K562 (cell line): ENCODE results near the gene TUBB4B. TPM values are rescaled to one million over a fixed set of nuclear protein-coding genes. Genes with fewer than 3 reads are reported as not detected.

Source experiments
- DACH1 ChIP-seq: fragments of 450-650 bp; IDR thresholded peaks from 2 replicates; pipeline ENCODE4 v1.6.1; 2018; ENCODE audit not compliant: partially characterized antibody
- DNMT1 ChIP-seq: fragments of 450-650 bp; IDR thresholded peaks from 2 replicates; pipeline ENCODE4 v1.6.1; 2016; ENCODE audit warnings: antibody characterized with exemption, mild to moderate bottlenecking
- ETS2 ChIP-seq: IDR thresholded peaks from 2 replicates; pipeline ENCODE4 v1.6.1; 2016; ENCODE audit warnings: borderline replicate concordance, missing genetic modification characterization, mild to moderate bottlenecking, moderate library complexity, missing compliant biosample characterization; ENCODE audit not compliant: poor library complexity, severe bottlenecking
- GABPB2 ChIP-seq: fragments of 250-450 bp; sonication (Bioruptor Pico); conservative IDR thresholded peaks from 2 replicates; pipeline ENCODE4 v1.5.1; 2021; ENCODE audit warnings: mild to moderate bottlenecking
- MCM3 ChIP-seq: fragments of 450-650 bp; IDR thresholded peaks from 2 replicates; pipeline ENCODE4 v1.6.1; 2016
- NUFIP1 ChIP-seq: fragments of 450-650 bp; IDR thresholded peaks from 2 replicates; pipeline ENCODE4 v1.6.1; 2018; ENCODE audit not compliant: partially characterized antibody
- RB1 ChIP-seq: fragments of 450-650 bp; IDR thresholded peaks from 2 replicates; pipeline ENCODE4 v1.6.1; 2017; ENCODE audit warnings: low read depth, mild to moderate bottlenecking
- RBM22 ChIP-seq: fragments of 200-400 bp; formaldehyde crosslinking; IDR thresholded peaks from 2 replicates; pipeline ENCODE4 v1.6.1; 2018; ENCODE audit warnings: low read length, low read depth; ENCODE audit not compliant: poor library complexity, severe bottlenecking
- STAT5B ChIP-seq: fragments of 250-450 bp; sonication (Bioruptor Pico); IDR thresholded peaks from 2 replicates; pipeline ENCODE4 v1.8.0; 2021; ENCODE audit warnings: mild to moderate bottlenecking, inconsistent platforms
- ZNF174 ChIP-seq: fragments of 250-450 bp; sonication (Bioruptor Pico); IDR thresholded peaks from 2 replicates; pipeline ENCODE4 v1.4.0; 2020; ENCODE audit warnings: mild to moderate bottlenecking
- ZNF408 ChIP-seq: fragments of 250-450 bp; sonication (Bioruptor Pico); IDR thresholded peaks from 2 replicates; pipeline ENCODE4 v1.4.0; 2020; ENCODE audit warnings: low read depth, mild to moderate bottlenecking, moderate library complexity
- ZNF445 ChIP-seq: fragments of 250-450 bp; sonication (Bioruptor Pico); IDR thresholded peaks from 2 replicates; pipeline ENCODE4 v1.4.0; 2020; ENCODE audit warnings: low read depth, mild to moderate bottlenecking, moderate library complexity
- ZNF699 ChIP-seq: fragments of 250-450 bp; sonication (Bioruptor Pico); IDR thresholded peaks from 2 replicates; pipeline ENCODE4 v1.8.0; 2021; ENCODE audit warnings: mild to moderate bottlenecking, moderate library complexity; ENCODE audit not compliant: insufficient replicate concordance
- ZNF764 ChIP-seq: fragments of 250-450 bp; sonication (Bioruptor Pico); IDR thresholded peaks from 2 replicates; pipeline ENCODE4 v1.4.0; 2020; ENCODE audit warnings: low read depth, mild to moderate bottlenecking, moderate library complexity
- ZNF778 ChIP-seq: fragments of 450-650 bp; formaldehyde crosslinking; IDR thresholded peaks from 2 replicates; pipeline ENCODE4 v1.4.0; 2020; ENCODE audit warnings: mild to moderate bottlenecking, moderate library complexity
- polyA plus RNA-seq, 8 experiments: library from polyadenylated mRNA; depleted of rRNA in 4 of 8; stranded (reverse) in 5 of 8; unstranded in 3 of 8; fragments of >200 nt; fragmentation: Nextera tagmentation in 2 of 8; fragmentation: Illumina TruSeq in 1 of 8; extraction: Ambion mirVana in 2 of 8; extraction: Trizol in 1 of 8; gene quantifications; 2 replicates each; pipeline versions ENCODE4 v1.2.1 to v1.2.3, GENCODE V29; 2011 to 2014; ENCODE audit warnings: inconsistent platforms in 1 of 8, missing spikeins in 1 of 8
- total RNA-seq, 7 experiments: library from RNA; depleted of rRNA in 6 of 7; stranded (reverse); fragments of >200 nt in 6 of 7; fragmentation: Illumina TruSeq in 2 of 7; extraction: Trizol in 2 of 7; gene quantifications; 2 replicates each; pipeline versions ENCODE4 v1.2.1 to v1.2.3, GENCODE V29; 2011 to 2021; ENCODE audit warnings: low replicate concordance in 1 of 7
- TF ChIP-seq, protein P1 (sequence below): fragments of 200-600 bp; sonication (generic); IDR thresholded peaks from one replicate; pipeline ENCODE4 v1.6.1; 2012; ENCODE audit warnings: mild to moderate bottlenecking, low read depth, low read length, inconsistent platforms
- TF ChIP-seq, protein P2 (sequence below): sonication (generic); formaldehyde crosslinking; IDR thresholded peaks from 2 replicates; pipeline ENCODE4 v1.8.0; 2022; ENCODE audit warnings: missing genetic modification reagents, mild to moderate bottlenecking, borderline replicate concordance

TUBB4B gene
- total and polyA plus RNA-seq, 9 of the 15 experiments (the other 6 are each of a cell fraction or from before 2014, with no cell fraction given), result 24.1 to 443 (median 268) TPM

DNA sequence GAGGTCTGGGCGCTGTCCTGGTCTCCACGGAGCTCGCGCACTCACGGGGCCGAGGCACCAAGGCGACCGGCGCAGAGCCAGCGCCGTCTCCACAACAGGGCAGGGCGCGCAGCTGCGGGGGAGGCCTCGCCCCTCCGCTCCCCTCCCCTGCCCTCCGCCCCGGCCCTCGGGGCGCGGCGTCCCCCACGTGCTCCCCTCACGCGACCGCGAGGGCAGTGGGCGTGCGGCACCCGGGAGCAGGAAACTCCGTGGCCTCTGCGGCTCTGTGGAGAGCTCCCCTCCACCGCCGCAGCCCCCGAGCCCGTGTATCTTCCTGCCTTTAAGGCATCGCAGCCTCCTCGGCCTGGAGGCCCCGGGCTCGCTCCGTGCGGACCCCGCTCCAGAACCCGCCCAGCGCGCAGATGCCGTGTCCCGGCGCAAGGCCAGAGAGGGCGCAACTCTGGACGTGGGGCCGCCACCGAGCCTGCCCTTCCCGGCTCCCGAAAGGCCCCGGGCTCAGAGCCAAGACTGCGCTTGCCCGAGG is 708 bp upstream of the TUBB4B start (continued):
- TF ChIP-seq STAT5B (no peak), ZNF445 (CRISPR knock-in tag) (no peak), ZNF778 (no peak), GABPB2 (CRISPR knock-in tag) (no peak), DACH1 (no peak), RBM22 (no peak), NUFIP1 (no peak), ZNF408 (no peak), ZNF174 (CRISPR knock-in tag) (no peak), ZNF764 (CRISPR knock-in tag) (no peak), MCM3 (no peak), ETS2 (tag) (no peak), RB1 (peak; percentile 81; the same call in 1 of the 2 replicates), DNMT1 (no peak), ZNF699 (CRISPR knock-in tag) (no peak)
- TF ChIP-seq, protein P1, sequence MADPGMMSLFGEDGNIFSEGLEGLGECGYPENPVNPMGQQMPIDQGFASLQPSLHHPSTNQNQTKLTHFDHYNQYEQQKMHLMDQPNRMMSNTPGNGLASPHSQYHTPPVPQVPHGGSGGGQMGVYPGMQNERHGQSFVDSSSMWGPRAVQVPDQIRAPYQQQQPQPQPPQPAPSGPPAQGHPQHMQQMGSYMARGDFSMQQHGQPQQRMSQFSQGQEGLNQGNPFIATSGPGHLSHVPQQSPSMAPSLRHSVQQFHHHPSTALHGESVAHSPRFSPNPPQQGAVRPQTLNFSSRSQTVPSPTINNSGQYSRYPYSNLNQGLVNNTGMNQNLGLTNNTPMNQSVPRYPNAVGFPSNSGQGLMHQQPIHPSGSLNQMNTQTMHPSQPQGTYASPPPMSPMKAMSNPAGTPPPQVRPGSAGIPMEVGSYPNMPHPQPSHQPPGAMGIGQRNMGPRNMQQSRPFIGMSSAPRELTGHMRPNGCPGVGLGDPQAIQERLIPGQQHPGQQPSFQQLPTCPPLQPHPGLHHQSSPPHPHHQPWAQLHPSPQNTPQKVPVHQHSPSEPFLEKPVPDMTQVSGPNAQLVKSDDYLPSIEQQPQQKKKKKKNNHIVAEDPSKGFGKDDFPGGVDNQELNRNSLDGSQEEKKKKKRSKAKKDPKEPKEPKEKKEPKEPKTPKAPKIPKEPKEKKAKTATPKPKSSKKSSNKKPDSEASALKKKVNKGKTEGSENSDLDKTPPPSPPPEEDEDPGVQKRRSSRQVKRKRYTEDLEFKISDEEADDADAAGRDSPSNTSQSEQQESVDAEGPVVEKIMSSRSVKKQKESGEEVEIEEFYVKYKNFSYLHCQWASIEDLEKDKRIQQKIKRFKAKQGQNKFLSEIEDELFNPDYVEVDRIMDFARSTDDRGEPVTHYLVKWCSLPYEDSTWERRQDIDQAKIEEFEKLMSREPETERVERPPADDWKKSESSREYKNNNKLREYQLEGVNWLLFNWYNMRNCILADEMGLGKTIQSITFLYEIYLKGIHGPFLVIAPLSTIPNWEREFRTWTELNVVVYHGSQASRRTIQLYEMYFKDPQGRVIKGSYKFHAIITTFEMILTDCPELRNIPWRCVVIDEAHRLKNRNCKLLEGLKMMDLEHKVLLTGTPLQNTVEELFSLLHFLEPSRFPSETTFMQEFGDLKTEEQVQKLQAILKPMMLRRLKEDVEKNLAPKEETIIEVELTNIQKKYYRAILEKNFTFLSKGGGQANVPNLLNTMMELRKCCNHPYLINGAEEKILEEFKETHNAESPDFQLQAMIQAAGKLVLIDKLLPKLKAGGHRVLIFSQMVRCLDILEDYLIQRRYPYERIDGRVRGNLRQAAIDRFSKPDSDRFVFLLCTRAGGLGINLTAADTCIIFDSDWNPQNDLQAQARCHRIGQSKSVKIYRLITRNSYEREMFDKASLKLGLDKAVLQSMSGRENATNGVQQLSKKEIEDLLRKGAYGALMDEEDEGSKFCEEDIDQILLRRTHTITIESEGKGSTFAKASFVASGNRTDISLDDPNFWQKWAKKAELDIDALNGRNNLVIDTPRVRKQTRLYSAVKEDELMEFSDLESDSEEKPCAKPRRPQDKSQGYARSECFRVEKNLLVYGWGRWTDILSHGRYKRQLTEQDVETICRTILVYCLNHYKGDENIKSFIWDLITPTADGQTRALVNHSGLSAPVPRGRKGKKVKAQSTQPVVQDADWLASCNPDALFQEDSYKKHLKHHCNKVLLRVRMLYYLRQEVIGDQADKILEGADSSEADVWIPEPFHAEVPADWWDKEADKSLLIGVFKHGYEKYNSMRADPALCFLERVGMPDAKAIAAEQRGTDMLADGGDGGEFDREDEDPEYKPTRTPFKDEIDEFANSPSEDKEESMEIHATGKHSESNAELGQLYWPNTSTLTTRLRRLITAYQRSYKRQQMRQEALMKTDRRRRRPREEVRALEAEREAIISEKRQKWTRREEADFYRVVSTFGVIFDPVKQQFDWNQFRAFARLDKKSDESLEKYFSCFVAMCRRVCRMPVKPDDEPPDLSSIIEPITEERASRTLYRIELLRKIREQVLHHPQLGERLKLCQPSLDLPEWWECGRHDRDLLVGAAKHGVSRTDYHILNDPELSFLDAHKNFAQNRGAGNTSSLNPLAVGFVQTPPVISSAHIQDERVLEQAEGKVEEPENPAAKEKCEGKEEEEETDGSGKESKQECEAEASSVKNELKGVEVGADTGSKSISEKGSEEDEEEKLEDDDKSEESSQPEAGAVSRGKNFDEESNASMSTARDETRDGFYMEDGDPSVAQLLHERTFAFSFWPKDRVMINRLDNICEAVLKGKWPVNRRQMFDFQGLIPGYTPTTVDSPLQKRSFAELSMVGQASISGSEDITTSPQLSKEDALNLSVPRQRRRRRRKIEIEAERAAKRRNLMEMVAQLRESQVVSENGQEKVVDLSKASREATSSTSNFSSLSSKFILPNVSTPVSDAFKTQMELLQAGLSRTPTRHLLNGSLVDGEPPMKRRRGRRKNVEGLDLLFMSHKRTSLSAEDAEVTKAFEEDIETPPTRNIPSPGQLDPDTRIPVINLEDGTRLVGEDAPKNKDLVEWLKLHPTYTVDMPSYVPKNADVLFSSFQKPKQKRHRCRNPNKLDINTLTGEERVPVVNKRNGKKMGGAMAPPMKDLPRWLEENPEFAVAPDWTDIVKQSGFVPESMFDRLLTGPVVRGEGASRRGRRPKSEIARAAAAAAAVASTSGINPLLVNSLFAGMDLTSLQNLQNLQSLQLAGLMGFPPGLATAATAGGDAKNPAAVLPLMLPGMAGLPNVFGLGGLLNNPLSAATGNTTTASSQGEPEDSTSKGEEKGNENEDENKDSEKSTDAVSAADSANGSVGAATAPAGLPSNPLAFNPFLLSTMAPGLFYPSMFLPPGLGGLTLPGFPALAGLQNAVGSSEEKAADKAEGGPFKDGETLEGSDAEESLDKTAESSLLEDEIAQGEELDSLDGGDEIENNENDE, result no peak
- TF ChIP-seq, protein P2, sequence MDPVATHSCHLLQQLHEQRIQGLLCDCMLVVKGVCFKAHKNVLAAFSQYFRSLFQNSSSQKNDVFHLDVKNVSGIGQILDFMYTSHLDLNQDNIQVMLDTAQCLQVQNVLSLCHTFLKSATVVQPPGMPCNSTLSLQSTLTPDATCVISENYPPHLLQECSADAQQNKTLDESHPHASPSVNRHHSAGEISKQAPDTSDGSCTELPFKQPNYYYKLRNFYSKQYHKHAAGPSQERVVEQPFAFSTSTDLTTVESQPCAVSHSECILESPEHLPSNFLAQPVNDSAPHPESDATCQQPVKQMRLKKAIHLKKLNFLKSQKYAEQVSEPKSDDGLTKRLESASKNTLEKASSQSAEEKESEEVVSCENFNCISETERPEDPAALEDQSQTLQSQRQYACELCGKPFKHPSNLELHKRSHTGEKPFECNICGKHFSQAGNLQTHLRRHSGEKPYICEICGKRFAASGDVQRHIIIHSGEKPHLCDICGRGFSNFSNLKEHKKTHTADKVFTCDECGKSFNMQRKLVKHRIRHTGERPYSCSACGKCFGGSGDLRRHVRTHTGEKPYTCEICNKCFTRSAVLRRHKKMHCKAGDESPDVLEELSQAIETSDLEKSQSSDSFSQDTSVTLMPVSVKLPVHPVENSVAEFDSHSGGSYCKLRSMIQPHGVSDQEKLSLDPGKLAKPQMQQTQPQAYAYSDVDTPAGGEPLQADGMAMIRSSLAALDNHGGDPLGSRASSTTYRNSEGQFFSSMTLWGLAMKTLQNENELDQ, result no peak
